Measurements from ENCODE around the gene USP32. TPM values are rescaled to one million over a fixed set of nuclear protein-coding genes. Genes with fewer than 3 reads are reported as not detected.

The USP32 gene
- 69.6 and 90.9 TPM in 2 replicates for total RNA-seq

DNA sequence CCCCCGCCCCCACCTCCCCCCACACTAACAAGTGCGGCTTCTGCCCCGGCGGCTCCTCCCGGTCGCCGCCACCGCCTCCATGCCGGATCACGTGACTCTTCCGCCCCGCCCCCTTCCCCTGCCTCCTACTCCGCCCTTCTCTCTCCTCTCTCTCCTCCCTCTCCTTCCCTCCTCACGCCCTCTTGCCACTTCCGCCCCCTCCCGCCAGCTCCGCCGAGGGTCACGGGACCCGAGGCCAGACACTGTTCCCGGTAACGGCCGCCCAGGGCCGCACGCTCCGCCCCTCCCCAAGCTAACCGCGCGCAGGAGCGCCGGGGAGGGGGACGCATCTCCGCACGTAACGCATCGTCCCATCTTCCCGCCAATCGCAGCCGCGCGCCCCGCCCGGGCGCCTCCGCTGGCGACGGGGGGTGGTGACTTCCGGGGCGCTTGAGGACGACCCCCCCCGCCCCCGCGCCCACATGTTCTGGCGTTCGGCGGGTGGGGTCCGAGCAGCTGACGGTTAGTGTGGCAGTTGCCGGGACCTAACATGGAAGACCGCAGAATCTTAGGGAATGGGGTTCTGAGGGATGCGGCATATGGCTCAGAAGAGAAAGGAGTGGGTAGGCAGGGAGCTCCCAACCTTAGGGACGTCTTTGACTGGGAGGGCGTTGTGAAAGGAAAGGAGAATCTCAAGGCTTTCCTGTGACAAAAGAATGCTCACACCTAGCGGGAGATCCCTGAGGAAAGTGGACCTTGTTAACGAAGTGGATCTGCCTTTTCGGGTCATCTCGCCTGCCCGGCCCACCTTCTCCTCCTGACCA lies at the start of gene USP32:
Gene USP32 (minus strand): TSS at position 92 of the 803 bp plus-strand sequence. CDS start 194 bp downstream, outside the sequence.

GRCh38 chr17:60422162-60422665 lies 30.3 kb upstream of the USP32 start, which contains the start of gene CHCT1:
CHCT1 (plus strand) TSS chr17:60422489; CDS start chr17:60422593, 104 bp downstream.

GRCh38 chr17:60149691-60150582 lies 242.0 kb downstream of the USP32 start, which contains the start of gene CA4:
CA4 (plus strand) TSS chr17:60149973; CDS start chr17:60150035, 62 bp downstream.

Other genes with a start within 250 kb of the USP32 start
- gene CA4, start 242.2 kb downstream of the USP32 start, total RNA-seq, result not detected in 2 replicates
- gene CHCT1, start 30.4 kb upstream of the USP32 start, total RNA-seq, result not detected in 2 replicates
- 46.1 TPM in 2 replicates for gene APPBP2, start 134.1 kb upstream of the USP32 start, total RNA-seq
- gene PPM1D, start 208.1 kb upstream of the USP32 start, total RNA-seq, result 6.1 and 6.7 TPM in 2 replicates